Head of caudate nucleus (tissue), 42 donors: Measurements from ENCODE around the gene PLCB4.
"Not testable (repeated sequence)": the region's sequence is repeated elsewhere in the genome, so short reads cannot be mapped to it uniquely, and the experiment has no call there.

Experiments used
- DNase-seq, 42 donors: peaks; one replicate each; pipeline versions ENCODE4 v3.0.0 to v3.0.0-alpha.2; 2020 to 2021; ENCODE audit warnings: mixed read lengths in 7 of 42
- intact Hi-C: fragments of 100-400 bp; cut with DNase I; formaldehyde crosslinking; loops from one replicate; pipeline ENCODE4 v1.15.0; 2022

Gene PLCB4

GRCh38 chr20:9131841-9132240, 63.0 kb downstream of the PLCB4 start:
- intact Hi-C loops: no loop called here
- no peak for DNase-seq

- intact Hi-C loops: no loop called here
- DNase-seq: no peak
Observed at GRCh38 chr20:9134346-9134745, 65.5 kb downstream of the PLCB4 start.

- no peak for DNase-seq
- intact Hi-C loops: no loop called here
Observed at GRCh38 chr20:9136114-9136513, 67.2 kb downstream of the PLCB4 start.

- intact Hi-C loops: no loop called here
- no peak for DNase-seq
Observed at GRCh38 chr20:9137001-9137400, 68.1 kb downstream of the PLCB4 start.

- DNase-seq: no peak
- intact Hi-C loops: no loop called here
Observed at GRCh38 chr20:9139106-9139833, 70.4 kb downstream of the PLCB4 start.

GRCh38 chr20:9140162-9140760, 71.4 kb downstream of the PLCB4 start:
- intact Hi-C loops: no loop called here
- DNase-seq: no peak

- intact Hi-C loops: no loop called here
- DNase-seq: no peak
Observed at GRCh38 chr20:9141070-9141469, 72.2 kb downstream of the PLCB4 start.

- DNase-seq: no peak
- intact Hi-C loops: no loop called here
Observed at GRCh38 chr20:9141921-9142320, 73.0 kb downstream of the PLCB4 start.

- DNase-seq: no peak
Observed at GRCh38 chr20:9142809-9143208, 73.9 kb downstream of the PLCB4 start.

GRCh38 chr20:9143926-9144325, 75.0 kb downstream of the PLCB4 start:
- no peak for DNase-seq
- intact Hi-C loops: no loop called here

More at GRCh38 chr20:9142809-9143208, 73.9 kb downstream of the PLCB4 start:
- intact Hi-C loops: no loop called here

- intact Hi-C loops: no loop called here
- no peak for DNase-seq
Observed at GRCh38 chr20:9144643-9145042, 75.8 kb downstream of the PLCB4 start.

GRCh38 chr20:9145142-9145541, 76.3 kb downstream of the PLCB4 start:
- intact Hi-C loops: no loop called here
- no peak for DNase-seq

GRCh38 chr20:9146649-9147048, 77.8 kb downstream of the PLCB4 start:
- no peak for DNase-seq
- intact Hi-C loops: no loop called here

GRCh38 chr20:9147547-9148024, 78.7 kb downstream of the PLCB4 start:
- no peak for DNase-seq
- intact Hi-C loops: no loop called here

GRCh38 chr20:9148291-9148690, 79.4 kb downstream of the PLCB4 start:
- intact Hi-C loops: no loop called here
- DNase-seq: no peak

GRCh38 chr20:9149087-9149486, 80.2 kb downstream of the PLCB4 start:
- DNase-seq: no peak
- intact Hi-C loops: no loop called here

GRCh38 chr20:9149796-9150195, 80.9 kb downstream of the PLCB4 start:
- no peak for DNase-seq
- intact Hi-C loops: no loop called here

GRCh38 chr20:9150679-9151078, 81.8 kb downstream of the PLCB4 start:
- no peak for DNase-seq
- intact Hi-C loops: no loop called here

GRCh38 chr20:9152139-9152538, 83.3 kb downstream of the PLCB4 start:
- intact Hi-C loops, DNase-seq: not testable (repeated sequence)

- intact Hi-C loops: no loop called here
- no peak for DNase-seq
Observed at GRCh38 chr20:9154464-9155024, 85.7 kb downstream of the PLCB4 start.
